PC-3 (cell line): Measurements from ENCODE around the gene AQP10. TPM values are rescaled to one million over a fixed set of nuclear protein-coding genes. Genes with fewer than 3 reads are reported as not detected.
"Not testable (repeated sequence)": the region's sequence is repeated elsewhere in the genome, so short reads cannot be mapped to it uniquely, and the experiment has no call there.

Source experiments
- ATAC-seq: fragments of 200-7000 bp; cut with Tn5 transposase; 2 replicates; pipeline ENCODE4 v1.9.1; 2020; ENCODE audit warnings: mild to moderate bottlenecking, moderate library complexity
- BruUV-seq: library from RNA; stranded (reverse); fragments of 400-500 nt; replicated peaks from 2 replicates; lab custom pipeline; 2021; lab: Mats Ljungman, UMichigan
- CTCF ChIA-PET: fragments of 300-600 bp; sonication (Branson Sonifier 250); formaldehyde crosslinking; loops from one replicate; lab custom pipeline; 2022; ENCODE audit warnings: antibody characterized with exemption; lab: Charles Lee
- POLR2A ChIA-PET: fragments of 300-600 bp; sonication (Branson Sonifier 250); formaldehyde crosslinking; loops from one replicate; lab custom pipeline; 2022; ENCODE audit warnings: antibody characterized with exemption; ENCODE audit not compliant: unreplicated experiment; lab: Charles Lee
- DNase-seq: peaks from one replicate; pipeline ENCODE4 v3.0.0-alpha.2; 2015
- H2AFZ ChIP-seq: fragments of 300-600 bp; sonication (generic); 2 replicates; pipeline ENCODE4 v1.6.0; 2016; ENCODE audit warnings: antibody characterized with exemption, low read length
- H3F3A ChIP-seq: fragments of 300-600 bp; sonication (generic); one replicate; pipeline ENCODE4 v1.6.0; 2017; ENCODE audit warnings: antibody characterized with exemption, low read length, control low read depth, mild to moderate bottlenecking; ENCODE audit not compliant: unreplicated experiment
- H3K27ac ChIP-seq: fragments of 300-600 bp; sonication (generic); 2 replicates; pipeline ENCODE4 v1.5.1; 2016; ENCODE audit warnings: mild to moderate bottlenecking, low read length
- H3K27me3 ChIP-seq: fragments of 300-600 bp; sonication (generic); 2 replicates; pipeline ENCODE4 v1.6.1; 2016; ENCODE audit warnings: low read length, mixed read lengths
- H3K36me3 ChIP-seq: fragments of 300-600 bp; sonication (generic); 2 replicates; pipeline ENCODE4 v1.6.1; 2016; ENCODE audit warnings: low read depth, mixed run types, low read length, mixed read lengths
- H3K4me1 ChIP-seq: fragments of 300-600 bp; sonication (generic); 2 replicates; pipeline ENCODE4 v1.5.1; 2016; ENCODE audit warnings: low read length; ENCODE audit not compliant: insufficient read depth
- H3K4me2 ChIP-seq: fragments of 300-600 bp; sonication (generic); 2 replicates; pipeline ENCODE4 v1.6.0; 2016; ENCODE audit warnings: low read length
- H3K4me3 ChIP-seq: fragments of 300-600 bp; sonication (generic); 2 replicates; pipeline ENCODE4 v1.5.1; 2016; ENCODE audit warnings: mild to moderate bottlenecking, low read length, mixed read lengths
- H3K79me2 ChIP-seq: fragments of 300-600 bp; sonication (generic); 2 replicates; pipeline ENCODE4 v1.6.1; 2017; ENCODE audit warnings: low read length, mixed read lengths
- H3K9ac ChIP-seq: fragments of 300-600 bp; sonication (generic); 2 replicates; pipeline ENCODE4 v1.6.0; 2016; ENCODE audit warnings: mild to moderate bottlenecking, low read length
- H3K9me2 ChIP-seq: fragments of 300-600 bp; sonication (generic); replicated peaks from 2 replicates; pipeline ENCODE4 v1.6.1; 2016; ENCODE audit warnings: mixed run types, low read length, mixed read lengths
- H3K9me3 ChIP-seq: fragments of 300-600 bp; sonication (generic); 2 replicates; pipeline ENCODE4 v1.6.1; 2016; ENCODE audit warnings: low read length, mixed read lengths
- H4K20me1 ChIP-seq: fragments of 300-600 bp; sonication (generic); 2 replicates; pipeline ENCODE4 v1.6.1; 2016; ENCODE audit warnings: low read length, mixed read lengths
- EZH2 ChIP-seq: fragments of 300-600 bp; sonication (generic); IDR thresholded peaks from one replicate; pipeline ENCODE4 v1.6.1; 2017; ENCODE audit warnings: antibody characterized with exemption, mild to moderate bottlenecking, low read length; ENCODE audit not compliant: unreplicated experiment
- EZH2phosphoT487 ChIP-seq: fragments of 300-600 bp; sonication (generic); IDR thresholded peaks from 2 replicates; pipeline ENCODE4 v1.6.1; 2018; ENCODE audit warnings: mild to moderate bottlenecking, antibody characterized with exemption, low read length, borderline replicate concordance
- intact Hi-C: fragments of 100-400 bp; cut with micrococcal nuclease; formaldehyde crosslinking; loops from 2 replicates; pipeline ENCODE4 v1.9.0; 2023
- total RNA-seq: library from RNA; depleted of rRNA; stranded (reverse); fragments of >200 nt; gene quantifications from 2 replicates; pipeline ENCODE4 v1.2.3, GENCODE V29; 2014
- TF ChIP-seq, protein P1 (sequence below): fragments of 300-600 bp; sonication (generic); conservative IDR thresholded peaks from 2 replicates; pipeline ENCODE4 v1.5.1; 2017; ENCODE audit warnings: antibody characterized with exemption, low read depth, mild to moderate bottlenecking, low read length

The AQP10 gene
- total RNA-seq, 1 experiment from 2014 or later: not detected

- no peaks in the 10 kb centered on the region for H3K36me3 ChIP-seq
- ChIA-PET CTCF (no interaction called here), POLR2A (no interaction called here)
- no peak overlapping the region for H3K9ac ChIP-seq
- ATAC-seq (no peak), DNase-seq (no peak)
- no peak overlapping the region for H3K4me3 ChIP-seq
- BruUV-seq: no TSS peak
- no peak overlapping the region for H3K27ac ChIP-seq
- H3K27me3 ChIP-seq: peaks cover 28% of the 10 kb centered on the region
- H3K9me3 ChIP-seq: no peaks in the 10 kb centered on the region
- no peak for TF ChIP-seq EZH2phosphoT487
- TF ChIP-seq EZH2: no peak
- TF ChIP-seq, protein P1, sequence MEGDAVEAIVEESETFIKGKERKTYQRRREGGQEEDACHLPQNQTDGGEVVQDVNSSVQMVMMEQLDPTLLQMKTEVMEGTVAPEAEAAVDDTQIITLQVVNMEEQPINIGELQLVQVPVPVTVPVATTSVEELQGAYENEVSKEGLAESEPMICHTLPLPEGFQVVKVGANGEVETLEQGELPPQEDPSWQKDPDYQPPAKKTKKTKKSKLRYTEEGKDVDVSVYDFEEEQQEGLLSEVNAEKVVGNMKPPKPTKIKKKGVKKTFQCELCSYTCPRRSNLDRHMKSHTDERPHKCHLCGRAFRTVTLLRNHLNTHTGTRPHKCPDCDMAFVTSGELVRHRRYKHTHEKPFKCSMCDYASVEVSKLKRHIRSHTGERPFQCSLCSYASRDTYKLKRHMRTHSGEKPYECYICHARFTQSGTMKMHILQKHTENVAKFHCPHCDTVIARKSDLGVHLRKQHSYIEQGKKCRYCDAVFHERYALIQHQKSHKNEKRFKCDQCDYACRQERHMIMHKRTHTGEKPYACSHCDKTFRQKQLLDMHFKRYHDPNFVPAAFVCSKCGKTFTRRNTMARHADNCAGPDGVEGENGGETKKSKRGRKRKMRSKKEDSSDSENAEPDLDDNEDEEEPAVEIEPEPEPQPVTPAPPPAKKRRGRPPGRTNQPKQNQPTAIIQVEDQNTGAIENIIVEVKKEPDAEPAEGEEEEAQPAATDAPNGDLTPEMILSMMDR: no peak
- H3K4me2 ChIP-seq: no peak overlapping the region
- H3K79me2 ChIP-seq: no peaks in the 10 kb centered on the region
- no peaks in the 10 kb centered on the region for H4K20me1 ChIP-seq
- H2AFZ ChIP-seq: no peak overlapping the region
- H3F3A ChIP-seq: no peaks in the 10 kb centered on the region
- no peaks in the 10 kb centered on the region for H3K4me1 ChIP-seq
- intact Hi-C loops: no loop called here
- no peaks in the 10 kb centered on the region for H3K9me2 ChIP-seq
These were observed 2.5 kb upstream of the AQP10 start for GRCh38 chr1:154318386-154318785.

GRCh38 chr1:154321609-154321934 lies 679 bp downstream of the AQP10 start:
- H3K79me2 ChIP-seq, H3K4me3 ChIP-seq, CTCF ChIA-PET, DNase-seq, H3K9me2 ChIP-seq, H4K20me1 ChIP-seq, H3K9me3 ChIP-seq, H3K27ac ChIP-seq, BruUV-seq, intact Hi-C loops, H3F3A ChIP-seq, H3K36me3 ChIP-seq, H3K4me2 ChIP-seq, POLR2A ChIA-PET, H2AFZ ChIP-seq, H3K9ac ChIP-seq, H3K4me1 ChIP-seq, ATAC-seq: not testable (repeated sequence)
- peaks cover 27% of the 10 kb centered on the region for H3K27me3 ChIP-seq

GRCh38 chr1:154323493-154323892 lies 2.6 kb downstream of the AQP10 start:
- H3K79me2 ChIP-seq: no peaks in the 10 kb centered on the region
- no peak overlapping the region for H2AFZ ChIP-seq
- no peak overlapping the region for H3K27ac ChIP-seq
- H3K27me3 ChIP-seq: peaks cover 14% of the 10 kb centered on the region; the same call in 1 of the 2 replicates
- no peaks in the 10 kb centered on the region for H3K9me3 ChIP-seq
- ChIA-PET CTCF (no interaction called here), POLR2A (no interaction called here)
- no peaks in the 10 kb centered on the region for H3K9me2 ChIP-seq
- TF ChIP-seq EZH2: no peak
- TF ChIP-seq, protein P1: no peak
- TF ChIP-seq EZH2phosphoT487: no peak
- peaks cover 25% of the 10 kb centered on the region for H3K4me1 ChIP-seq
- no peak for DNase-seq
- ATAC-seq: no peak
- no TSS peak for BruUV-seq
- no peak overlapping the region for H3K4me3 ChIP-seq
- H3F3A ChIP-seq: peaks cover 4% of the 10 kb centered on the region
- H4K20me1 ChIP-seq: no peaks in the 10 kb centered on the region
- H3K4me2 ChIP-seq: no peak overlapping the region
- no peaks in the 10 kb centered on the region for H3K36me3 ChIP-seq
- intact Hi-C loops: no loop called here
- no peak overlapping the region for H3K9ac ChIP-seq
